K562 (cell line): Measurements from ENCODE around the gene ANKRD33. TPM values are rescaled to one million over a fixed set of nuclear protein-coding genes. Genes with fewer than 3 reads are reported as not detected.

Experiments used
- ATAC-seq: fragments of 200-7000 bp; cut with Tn5 transposase; 3 replicates; pipeline ENCODE4 v1.9.1; 2020; ENCODE audit warnings: moderate library complexity
- BruUV-seq: library from RNA; stranded (reverse); fragments of 400-500 nt; replicated peaks from 2 replicates; lab custom pipeline; 2021; lab: Mats Ljungman, UMichigan
- CTCF ChIA-PET: fragments of 300-600 bp; formaldehyde crosslinking; extraction: SDS; loops from one replicate; lab custom pipeline; 2021; ENCODE audit warnings: low intra/inter-chr PET ratio; lab: Yijun Ruan, JAX
- POLR2A ChIA-PET: fragments of 300-600, 350-650 bp; sonication (Branson Sonifier 250); formaldehyde crosslinking; extraction: SDS; loops from one replicate; lab custom pipeline; 2021; ENCODE audit warnings: antibody characterized with exemption, inconsistent platforms; lab: Yijun Ruan, JAX
- DNase-seq, 4 experiments: peaks; one replicate each; pipeline versions ENCODE4 v3.0.0 to v3.0.0-alpha.2; 2011 to 2018; ENCODE audit warnings: low spot score in 3 of 4, mixed read lengths in 3 of 4; ENCODE audit errors: extremely low read depth in 1 of 4
- FAIRE-seq: peaks from 2 replicates; lab custom pipeline; 2011; peaks lifted over from hg19 to GRCh38; lab: Jason Lieb, UNC
- H2AFZ ChIP-seq: 2 replicates; pipeline ENCODE4 v1.6.0; 2011; ENCODE audit warnings: low read depth, low read length, control low read depth, inconsistent platforms
- H3K27ac ChIP-seq: fragments of 200-600 bp; 3 replicates; pipeline ENCODE4 v1.8.0; 2011; ENCODE audit warnings: low read depth, mild to moderate bottlenecking, control low read depth, inconsistent platforms, low read length, moderate library complexity, mixed read lengths; ENCODE audit errors: extremely low read depth
- H3K27me3 ChIP-seq, 2 experiments: fragments of 300-600 bp in 1 of 2; 2 replicates in 1 of 2; 3 replicates in 1 of 2; pipeline versions ENCODE4 v1.6.0 to v1.8.0; 2011; ENCODE audit warnings: inconsistent platforms in 2 of 2, low read length in 2 of 2, mild to moderate bottlenecking in 1 of 2, mixed read lengths in 1 of 2, moderate library complexity in 1 of 2; ENCODE audit not compliant: control insufficient read depth in 2 of 2, insufficient read depth in 2 of 2
- H3K36me3 ChIP-seq: fragments of 300-600 bp; 3 replicates; pipeline ENCODE4 v1.8.0; 2011; ENCODE audit warnings: mild to moderate bottlenecking, low read length, inconsistent platforms; ENCODE audit not compliant: control insufficient read depth, insufficient read depth
- H3K4me1 ChIP-seq, 2 experiments: fragments of 200-600 bp in 1 of 2; replicated peaks in 1 of 2; 2 replicates in 1 of 2; 3 replicates in 1 of 2; pipeline versions ENCODE4 v1.5.1 to v1.8.0; 2011; ENCODE audit warnings: inconsistent platforms in 2 of 2, low read length in 2 of 2, mild to moderate bottlenecking in 1 of 2, mixed read lengths in 1 of 2, moderate library complexity in 1 of 2; ENCODE audit not compliant: control insufficient read depth in 2 of 2, insufficient read depth in 2 of 2
- H3K4me2 ChIP-seq: 2 replicates; pipeline ENCODE4 v1.6.1; 2011; ENCODE audit warnings: low read length, control low read depth, inconsistent platforms, mixed read lengths; ENCODE audit not compliant: insufficient read depth
- H3K4me3 ChIP-seq: fragments of 200-600 bp; sonication (generic), shearing (Covaris generic); 2 replicates; pipeline ENCODE4 v1.5.1; 2016; ENCODE audit warnings: control low read depth, inconsistent platforms
- H3K79me2 ChIP-seq: fragments of 200-600 bp; 3 replicates; pipeline ENCODE4 v1.8.0; 2011; ENCODE audit warnings: low read length, inconsistent platforms; ENCODE audit not compliant: control insufficient read depth, insufficient read depth
- H3K9ac ChIP-seq, 2 experiments: 2 replicates each; pipeline versions ENCODE4 v1.6.0 to v1.6.1; 2011; ENCODE audit warnings: low read depth in 2 of 2, low read length in 2 of 2, control low read depth in 1 of 2, inconsistent platforms in 1 of 2, mild to moderate bottlenecking in 1 of 2, mixed read lengths in 1 of 2; ENCODE audit not compliant: insufficient read depth in 1 of 2
- H3K9me1 ChIP-seq: one replicate; pipeline ENCODE4 v1.6.0; 2011; ENCODE audit warnings: inconsistent platforms, mild to moderate bottlenecking, low read length, moderate library complexity; ENCODE audit not compliant: control insufficient read depth, insufficient read depth
- H3K9me3 ChIP-seq: replicated peaks from 2 replicates; pipeline ENCODE4 v1.5.1; 2011; ENCODE audit warnings: low read depth, low read length, inconsistent platforms; ENCODE audit not compliant: control insufficient read depth, insufficient read depth
- H4K20me1 ChIP-seq: replicated peaks from 2 replicates; pipeline ENCODE4 v1.6.1; 2011; ENCODE audit warnings: low read length, inconsistent platforms, mixed read lengths; ENCODE audit not compliant: control insufficient read depth, insufficient read depth
- NR0B1 ChIP-seq: fragments of 450-650 bp; IDR thresholded peaks from one replicate; pipeline ENCODE4 v1.6.1; 2018; ENCODE audit warnings: mild to moderate bottlenecking, moderate library complexity; ENCODE audit not compliant: partially characterized antibody
- REST ChIP-seq, 2 experiments: fragments of 450-650 bp; formaldehyde crosslinking in 1 of 2; IDR thresholded peaks; 2 replicates each; pipeline versions ENCODE4 v1.4.0 to v1.6.1; 2014 to 2020; ENCODE audit warnings: mild to moderate bottlenecking in 2 of 2, borderline replicate concordance in 1 of 2, low read depth in 1 of 2
- WGBS: fragments of 100-300 bp; shearing (Covaris generic); methylation state at CpG from one replicate; pipeline ENCODE4 v1.1.6; 2016; ENCODE audit warnings: low coverage, mixed read lengths; ENCODE audit not compliant: insufficient coverage; ENCODE audit errors: missing lambda C conversion rate; 5-methylcytosine and 5-hydroxymethylcytosine counted together
- in situ Hi-C: fragments of 300-500 bp; cut with MboI; formaldehyde crosslinking; loops from 4 replicates; pipeline ENCODE4 v1.15.0; 2018; ENCODE audit warnings: inconsistent platforms, mixed read lengths
- intact Hi-C: fragments of 100-400 bp; cut with micrococcal nuclease; formaldehyde crosslinking; loops from 2 replicates; pipeline ENCODE4 v1.14.2; 2022
- polyA plus RNA-seq, 8 experiments: library from polyadenylated mRNA; depleted of rRNA in 4 of 8; stranded (reverse) in 5 of 8; unstranded in 3 of 8; fragments of >200 nt; fragmentation: Nextera tagmentation in 2 of 8; fragmentation: Illumina TruSeq in 1 of 8; extraction: Ambion mirVana in 2 of 8; extraction: Trizol in 1 of 8; gene quantifications; 2 replicates each; pipeline versions ENCODE4 v1.2.1 to v1.2.3, GENCODE V29; 2011 to 2014; ENCODE audit warnings: inconsistent platforms in 1 of 8, missing spikeins in 1 of 8
- total RNA-seq, 7 experiments: library from RNA; depleted of rRNA in 6 of 7; stranded (reverse); fragments of >200 nt in 6 of 7; fragmentation: Illumina TruSeq in 2 of 7; extraction: Trizol in 2 of 7; gene quantifications; 2 replicates each; pipeline versions ENCODE4 v1.2.1 to v1.2.3, GENCODE V29; 2011 to 2021; ENCODE audit warnings: low replicate concordance in 1 of 7
- TF ChIP-seq, protein P1 (sequence below), 2 experiments: fragments of 150-350 bp in 1 of 2; IDR thresholded peaks; 2 replicates each; pipeline ENCODE4 v1.6.1; 2012 to 2016; ENCODE audit warnings: low read depth in 2 of 2, low read length in 2 of 2, mild to moderate bottlenecking in 1 of 2, moderate library complexity in 1 of 2

ANKRD33 gene
- total and polyA plus RNA-seq, 9 of the 15 experiments (the other 6 are each of a cell fraction or from before 2014, with no cell fraction given), result 0.04 to 0.11 (median 0.07) TPM; not detected in 4

DNA sequence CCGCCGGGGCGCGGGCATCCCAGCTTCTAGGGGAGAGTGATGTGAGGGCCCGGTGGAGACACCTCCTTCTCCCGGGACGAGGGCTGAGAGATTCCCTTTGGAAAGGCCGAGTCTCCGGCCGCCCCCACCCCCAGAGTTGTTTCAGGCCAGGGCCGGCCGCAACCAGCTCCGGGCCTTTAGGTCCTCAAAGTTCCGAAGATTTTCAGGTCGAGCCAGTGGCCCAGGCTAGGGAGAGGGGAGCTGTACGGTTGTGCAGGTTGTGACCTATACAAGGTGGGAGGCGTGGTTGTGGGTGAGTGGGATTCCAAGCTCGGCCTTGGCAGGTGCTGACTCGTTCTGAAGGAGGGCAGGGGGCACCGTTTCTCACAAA, 18.4 kb upstream of the ANKRD33 start (continued):
- TF ChIP-seq REST (IDR thresholded peaks at IDR 0.05; ENCODE audit: borderline replicate concordance) (peak; percentile 24; the same call in 1 of the 2 replicates), REST (CRISPR knock-in tag; IDR thresholded peaks at IDR 0.05; ENCODE audit: low read depth) (no peak)

DNA sequence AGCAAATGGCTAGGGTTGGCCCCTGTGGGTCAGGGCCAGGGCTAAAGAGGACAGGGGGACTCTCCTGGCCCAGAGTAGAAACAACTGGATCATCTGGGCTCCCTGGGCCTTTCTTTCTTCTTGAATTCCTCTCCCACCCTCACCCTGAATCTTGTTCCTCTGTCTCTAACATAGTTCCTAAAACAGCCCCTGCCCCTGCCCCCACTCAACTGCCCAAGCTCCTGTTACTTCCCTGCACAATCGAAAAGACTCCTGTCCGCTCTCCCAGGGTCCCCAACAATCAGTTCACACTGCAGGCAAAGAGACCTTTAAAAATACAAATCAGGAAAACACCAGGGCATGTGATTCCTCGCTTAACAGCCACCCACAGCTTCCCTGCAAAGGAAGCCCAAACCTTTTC, 18.0 kb upstream of the ANKRD33 start:
- DNase-seq (no peak), ATAC-seq (no peak), FAIRE-seq (no peak)
- H3K9me1 ChIP-seq, result no peaks in the 10 kb centered on the region
- in situ Hi-C loops, result loop anchor here (5.0 kb wide), 1 partner anchor 443 kb away; no protein-coding TSS in a partner anchor
- H3K27ac ChIP-seq, result no peak overlapping the region
- intact Hi-C loops, result no loop called here
- H3K79me2 ChIP-seq, result no peaks in the 10 kb centered on the region
- H3K9ac ChIP-seq, result peak overlapping the region in 1 of 2 experiments; percentile 52; a peak in 2 of 4 replicates
- 9% methylated on average over 3 of the region's 3 CpGs for WGBS
- H3K36me3 ChIP-seq, result no peaks in the 10 kb centered on the region
- H3K4me1 ChIP-seq, result peaks cover 7 to 22% of the 10 kb centered on the region in 2 experiments; a peak in 4 of 5 replicates
- H3K27me3 ChIP-seq, result peaks cover 35 to 75% of the 10 kb centered on the region in 2 experiments
- no peak overlapping the region for H3K4me3 ChIP-seq
- H3K9me3 ChIP-seq, result no peaks in the 10 kb centered on the region
- no peak overlapping the region for H3K4me2 ChIP-seq
- peaks cover 9% of the 10 kb centered on the region for H4K20me1 ChIP-seq
- ChIA-PET POLR2A (interaction anchor here (1.6 kb wide), 1 partner anchor 9 kb away, joined by 4 read pairs; no protein-coding TSS in a partner anchor), CTCF (no interaction called here)
- BruUV-seq, result no TSS peak
- no peak overlapping the region for H2AFZ ChIP-seq
- TF ChIP-seq, protein P1, sequence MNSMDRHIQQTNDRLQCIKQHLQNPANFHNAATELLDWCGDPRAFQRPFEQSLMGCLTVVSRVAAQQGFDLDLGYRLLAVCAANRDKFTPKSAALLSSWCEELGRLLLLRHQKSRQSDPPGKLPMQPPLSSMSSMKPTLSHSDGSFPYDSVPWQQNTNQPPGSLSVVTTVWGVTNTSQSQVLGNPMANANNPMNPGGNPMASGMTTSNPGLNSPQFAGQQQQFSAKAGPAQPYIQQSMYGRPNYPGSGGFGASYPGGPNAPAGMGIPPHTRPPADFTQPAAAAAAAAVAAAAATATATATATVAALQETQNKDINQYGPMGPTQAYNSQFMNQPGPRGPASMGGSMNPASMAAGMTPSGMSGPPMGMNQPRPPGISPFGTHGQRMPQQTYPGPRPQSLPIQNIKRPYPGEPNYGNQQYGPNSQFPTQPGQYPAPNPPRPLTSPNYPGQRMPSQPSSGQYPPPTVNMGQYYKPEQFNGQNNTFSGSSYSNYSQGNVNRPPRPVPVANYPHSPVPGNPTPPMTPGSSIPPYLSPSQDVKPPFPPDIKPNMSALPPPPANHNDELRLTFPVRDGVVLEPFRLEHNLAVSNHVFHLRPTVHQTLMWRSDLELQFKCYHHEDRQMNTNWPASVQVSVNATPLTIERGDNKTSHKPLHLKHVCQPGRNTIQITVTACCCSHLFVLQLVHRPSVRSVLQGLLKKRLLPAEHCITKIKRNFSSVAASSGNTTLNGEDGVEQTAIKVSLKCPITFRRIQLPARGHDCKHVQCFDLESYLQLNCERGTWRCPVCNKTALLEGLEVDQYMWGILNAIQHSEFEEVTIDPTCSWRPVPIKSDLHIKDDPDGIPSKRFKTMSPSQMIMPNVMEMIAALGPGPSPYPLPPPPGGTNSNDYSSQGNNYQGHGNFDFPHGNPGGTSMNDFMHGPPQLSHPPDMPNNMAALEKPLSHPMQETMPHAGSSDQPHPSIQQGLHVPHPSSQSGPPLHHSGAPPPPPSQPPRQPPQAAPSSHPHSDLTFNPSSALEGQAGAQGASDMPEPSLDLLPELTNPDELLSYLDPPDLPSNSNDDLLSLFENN (IDR thresholded peaks at IDR 0.05; ENCODE audit: low read depth in 2 of 2, low read length in 2 of 2), result no peak
- TF ChIP-seq NR0B1, result no peak
